Epithelial cell of prostate (primary cell): ENCODE results near the gene FAM200B.
"Not testable (repeated sequence)": the region's sequence is repeated elsewhere in the genome, so short reads cannot be mapped to it uniquely, and the experiment has no call there.

Experiments
- DNase-seq: peaks from one replicate; pipeline ENCODE4 v3.0.0-alpha.2; 2011; ENCODE audit warnings: low read depth, low spot score
- H3K27ac ChIP-seq: fragments of 450-650 bp; 2 replicates; pipeline ENCODE4 v1.5.1; 2017; ENCODE audit warnings: mild to moderate bottlenecking

The FAM200B gene

DNA sequence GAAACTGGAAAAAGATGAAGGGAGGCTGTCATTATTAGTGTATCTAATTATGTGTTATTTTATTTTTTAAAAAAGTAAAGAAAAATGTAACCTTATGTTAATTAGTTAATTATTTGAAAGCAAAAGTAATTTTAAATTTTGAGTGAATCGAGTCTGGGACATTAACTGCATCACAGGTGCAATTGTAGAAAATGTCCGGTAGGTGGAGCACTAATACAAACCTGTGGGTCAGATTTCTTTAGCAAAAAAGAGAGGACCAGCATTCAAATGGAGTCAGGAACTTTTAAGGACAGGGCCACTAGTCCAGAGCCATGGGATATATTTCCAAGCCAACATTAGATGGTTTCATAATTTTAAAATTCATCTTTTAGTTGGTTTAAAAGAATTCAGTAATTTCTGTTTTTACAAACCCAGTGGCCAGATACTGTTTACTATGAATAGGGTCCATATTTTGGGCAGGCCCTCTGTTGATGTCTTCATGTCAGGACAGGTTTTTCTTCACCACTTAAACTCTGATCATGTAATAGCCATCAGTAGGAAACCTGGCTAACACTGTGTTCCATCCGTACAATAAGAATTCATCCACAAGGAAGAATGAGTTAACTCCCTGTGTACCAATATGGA, 48.4 kb downstream of the FAM200B start:
- H3K27ac ChIP-seq = no peak overlapping the region
- no peak for DNase-seq

DNA sequence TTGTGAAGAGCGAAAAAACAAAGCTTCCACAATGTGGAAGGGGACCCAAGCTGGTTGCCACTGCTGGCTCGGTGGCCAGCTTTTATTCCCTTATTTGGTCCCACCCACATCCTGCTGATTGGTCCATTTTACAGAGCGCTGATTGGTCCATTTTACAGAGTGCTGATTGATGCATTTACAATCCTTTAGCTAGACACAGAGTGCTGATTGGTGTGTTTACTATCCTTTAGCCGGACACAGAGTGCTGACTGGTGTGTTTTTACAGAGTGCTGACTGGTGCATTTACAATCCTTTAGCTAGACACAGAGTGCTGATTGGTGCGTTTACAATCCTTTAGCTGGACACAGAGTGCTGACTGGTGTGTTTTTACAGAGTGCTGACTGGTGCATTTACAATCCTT, 51.4 kb downstream of the FAM200B start:
- H3K27ac ChIP-seq, DNase-seq: not testable (repeated sequence)

DNA sequence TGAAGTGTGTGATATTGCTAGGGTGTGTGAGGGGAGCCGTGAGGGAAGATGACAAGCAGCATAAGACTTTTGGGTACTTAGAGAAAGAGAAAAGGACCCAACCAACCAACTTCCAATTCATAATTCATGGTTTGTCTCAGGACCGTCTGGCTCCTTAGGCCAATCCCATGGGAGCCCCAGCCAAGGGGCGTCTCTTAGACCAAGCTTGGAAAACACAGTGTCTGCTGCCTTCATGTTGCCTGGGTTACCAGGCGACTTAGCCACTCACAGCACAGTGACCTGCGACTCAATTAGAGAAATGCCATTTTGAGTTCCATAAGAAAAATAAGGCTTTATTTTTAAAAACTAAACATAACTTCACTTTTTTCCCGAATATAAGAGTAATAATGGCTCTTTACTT, 53.9 kb downstream of the FAM200B start:
- H3K27ac ChIP-seq = no peak overlapping the region
- no peak for DNase-seq

DNA sequence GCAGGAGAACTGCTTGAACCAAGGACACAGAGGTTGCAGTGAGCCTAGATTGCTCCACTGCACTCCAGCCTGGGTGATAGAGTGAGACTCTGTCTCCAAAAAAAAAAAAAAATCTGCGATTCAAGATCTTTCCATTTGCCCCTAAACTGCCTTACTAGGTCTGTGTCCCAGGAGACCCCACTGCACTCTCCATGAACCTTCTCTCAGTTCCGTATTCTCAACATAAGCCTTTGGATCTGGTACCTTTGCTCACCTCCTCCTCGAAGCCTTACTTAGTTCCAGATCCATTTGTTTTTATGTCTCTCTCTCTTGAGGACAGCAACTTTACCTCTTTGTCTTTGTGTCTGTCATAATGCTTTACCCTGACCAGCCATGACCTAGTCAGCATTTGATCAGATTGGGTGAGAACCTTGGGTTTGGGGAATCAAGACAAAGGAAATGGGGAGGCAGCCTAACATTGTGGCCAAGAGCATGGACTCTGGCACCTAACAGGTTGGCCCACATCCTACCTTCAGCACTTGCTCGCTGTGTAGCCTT, 55.0 kb downstream of the FAM200B start:
- no peak for DNase-seq
- no peak overlapping the region for H3K27ac ChIP-seq

DNA sequence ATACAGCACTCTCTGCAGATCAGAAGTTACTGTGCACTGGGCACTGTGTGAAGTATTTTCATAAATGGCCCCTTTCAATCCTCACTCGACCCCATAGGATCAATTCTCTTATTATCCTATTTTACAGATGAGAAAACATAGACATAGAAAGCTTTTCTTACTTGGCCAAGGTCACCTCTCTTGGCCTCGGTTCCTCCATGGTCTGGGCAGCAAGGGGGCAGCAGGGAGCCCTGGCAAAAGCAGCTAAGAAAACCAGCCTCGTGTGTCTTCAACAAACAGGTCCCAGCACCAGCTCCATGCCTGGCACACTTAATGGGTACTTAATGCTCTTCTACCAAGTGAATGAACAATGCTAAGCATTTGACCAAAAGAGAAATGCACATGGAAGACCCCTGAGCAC, 55.6 kb downstream of the FAM200B start:
- H3K27ac ChIP-seq = no peak overlapping the region
- no peak for DNase-seq

DNA sequence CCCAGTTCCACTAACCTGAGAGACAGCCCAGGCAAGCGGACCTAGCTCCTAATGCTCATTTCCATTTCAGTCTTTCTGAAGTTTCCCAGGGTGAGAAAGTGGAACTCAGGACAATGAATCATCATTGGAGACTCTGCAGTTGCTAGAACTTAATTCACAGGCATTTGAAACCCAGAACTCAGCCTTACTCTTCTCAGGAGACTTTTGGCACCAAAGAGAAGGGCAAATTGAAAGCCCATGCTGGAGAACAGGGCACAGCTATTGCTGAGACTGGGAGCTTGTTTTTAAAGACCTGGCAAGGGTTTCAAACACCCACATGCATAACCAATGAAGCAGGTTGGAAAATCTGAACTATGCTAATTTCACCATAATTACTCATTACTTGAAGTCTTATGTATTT, 57.2 kb downstream of the FAM200B start:
- no peak overlapping the region for H3K27ac ChIP-seq
- no peak for DNase-seq
